G401.6 (cell line): ENCODE data around the gene RIBC2.
"Not testable (repeated sequence)": the region's sequence is repeated elsewhere in the genome, so short reads cannot be mapped to it uniquely, and the experiment has no call there.

ENCODE experiments used
- FAIRE-seq: peaks from 2 replicates; lab custom pipeline; 2012; peaks lifted over from hg19 to GRCh38; lab: Jason Lieb, UNC

RIBC2 gene

GRCh38 chr22:45424241-45424731 lies 10.8 kb downstream of the RIBC2 start:
- no peak for FAIRE-seq

- FAIRE-seq = no peak
Observed at GRCh38 chr22:45425101-45425500, 11.6 kb downstream of the RIBC2 start.

- no peak for FAIRE-seq
Observed at GRCh38 chr22:45425531-45426265, 12.2 kb downstream of the RIBC2 start.

GRCh38 chr22:45426387-45426786 lies 12.9 kb downstream of the RIBC2 start:
- FAIRE-seq = no peak

GRCh38 chr22:45427114-45427513 lies 13.6 kb downstream of the RIBC2 start:
- FAIRE-seq = no peak

GRCh38 chr22:45428391-45429385 lies 15.2 kb downstream of the RIBC2 start:
- no peak for FAIRE-seq

GRCh38 chr22:45429424-45429823 lies 15.9 kb downstream of the RIBC2 start:
- no peak for FAIRE-seq

GRCh38 chr22:45429981-45430775 lies 16.7 kb downstream of the RIBC2 start:
- FAIRE-seq = no peak

- FAIRE-seq = no peak
Observed at GRCh38 chr22:45430871-45431270, 17.4 kb downstream of the RIBC2 start.

- no peak for FAIRE-seq
Observed at GRCh38 chr22:45434981-45435380, 21.5 kb downstream of the RIBC2 start.

GRCh38 chr22:45435544-45436139 lies 22.1 kb downstream of the RIBC2 start:
- FAIRE-seq = peak; percentile 94

GRCh38 chr22:45436871-45437517 lies 23.5 kb downstream of the RIBC2 start:
- FAIRE-seq = not testable (repeated sequence)

- FAIRE-seq = no peak
Observed at GRCh38 chr22:45438336-45438735, 24.8 kb downstream of the RIBC2 start.

GRCh38 chr22:45440688-45441087 lies 27.2 kb downstream of the RIBC2 start:
- not testable (repeated sequence) for FAIRE-seq

GRCh38 chr22:45441138-45441537 lies 27.6 kb downstream of the RIBC2 start:
- no peak for FAIRE-seq

- no peak for FAIRE-seq
Observed at GRCh38 chr22:45442116-45442515, 28.6 kb downstream of the RIBC2 start.

GRCh38 chr22:45444168-45444567 lies 30.7 kb downstream of the RIBC2 start:
- FAIRE-seq = no peak

GRCh38 chr22:45445031-45445710 lies 31.7 kb downstream of the RIBC2 start:
- FAIRE-seq = no peak

- no peak for FAIRE-seq
Observed at GRCh38 chr22:45446216-45446615, 32.7 kb downstream of the RIBC2 start.

- not testable (repeated sequence) for FAIRE-seq
Observed at GRCh38 chr22:45447596-45447995, 34.1 kb downstream of the RIBC2 start.

- FAIRE-seq = no peak
Observed at GRCh38 chr22:45448431-45448830, 34.9 kb downstream of the RIBC2 start.
